ENCODE data around the gene PTRH2.
A peak's percentile ranks its signal among the peaks of the same experiment; 100 is the strongest.
"Not testable (repeated sequence)": the region's sequence is repeated elsewhere in the genome, so short reads cannot be mapped to it uniquely, and the experiment has no call there.

PTRH2 gene

DNA sequence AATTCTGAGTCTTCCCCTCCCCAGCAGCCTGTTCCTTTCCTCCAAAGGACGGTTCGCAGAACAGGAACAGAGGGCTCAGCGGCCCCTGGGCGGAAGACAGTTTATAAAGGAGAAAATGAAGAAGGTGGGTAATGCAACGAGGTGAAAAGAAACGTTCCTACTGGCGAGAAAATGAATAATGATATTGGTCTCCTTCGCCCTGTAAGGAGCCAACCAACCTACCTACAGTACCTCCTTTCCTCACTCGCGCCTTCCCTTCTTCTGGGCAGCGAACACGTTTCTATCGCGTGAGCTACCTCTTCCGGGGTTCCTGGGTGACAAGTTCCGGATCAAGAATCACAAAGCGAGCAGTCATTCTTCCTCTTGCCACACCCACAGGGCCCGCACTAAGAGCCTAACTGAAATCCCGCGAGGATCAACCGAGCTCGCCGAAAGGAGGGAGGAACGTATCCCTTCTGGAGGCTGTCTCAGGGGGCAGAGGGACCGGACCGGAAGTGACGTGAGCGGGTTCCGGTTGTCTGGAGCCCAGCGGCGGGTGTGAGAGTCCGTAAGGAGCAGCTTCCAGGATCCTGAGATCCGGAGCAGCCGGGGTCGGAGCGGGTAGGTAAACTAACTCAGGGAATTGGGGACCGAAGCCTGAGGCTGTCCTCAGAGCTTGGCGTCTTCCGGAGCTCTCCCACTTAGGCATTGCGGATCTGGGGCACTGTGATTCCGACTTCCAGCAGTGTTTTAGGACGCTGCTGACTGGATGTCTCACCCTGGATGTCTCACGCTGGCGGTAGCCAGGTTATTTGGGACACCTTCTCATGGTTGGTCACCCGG, at the start of gene PTRH2, which contains the start of gene VMP1:
PTRH2 (minus strand) TSS at position 282 of the 822 bp plus-strand sequence. CDS start 9,452 bp downstream, outside the sequence.
VMP1 (plus strand) TSS at position 506 of the 822 bp plus-strand sequence. CDS start 23,793 bp downstream, outside the sequence.
- Histone ChIP-seq H3K36me3 (ENCODE audit: insufficient read depth, low read length) (0 out of 2 replicates have a peak, but pooled peaks cover 2% of the 10 kb centered on the region), H3K4me1 (ENCODE audit: insufficient read depth, low read length) (peaks cover 9% of the 10 kb centered on the region), H3K9me3 (ENCODE audit: control insufficient read depth, insufficient read depth, low read length) (no peaks in the 10 kb centered on the region), H3K9ac (ENCODE audit: low read depth, low read length) (peak within 1 kb of the TSS; percentile 94)

DNA sequence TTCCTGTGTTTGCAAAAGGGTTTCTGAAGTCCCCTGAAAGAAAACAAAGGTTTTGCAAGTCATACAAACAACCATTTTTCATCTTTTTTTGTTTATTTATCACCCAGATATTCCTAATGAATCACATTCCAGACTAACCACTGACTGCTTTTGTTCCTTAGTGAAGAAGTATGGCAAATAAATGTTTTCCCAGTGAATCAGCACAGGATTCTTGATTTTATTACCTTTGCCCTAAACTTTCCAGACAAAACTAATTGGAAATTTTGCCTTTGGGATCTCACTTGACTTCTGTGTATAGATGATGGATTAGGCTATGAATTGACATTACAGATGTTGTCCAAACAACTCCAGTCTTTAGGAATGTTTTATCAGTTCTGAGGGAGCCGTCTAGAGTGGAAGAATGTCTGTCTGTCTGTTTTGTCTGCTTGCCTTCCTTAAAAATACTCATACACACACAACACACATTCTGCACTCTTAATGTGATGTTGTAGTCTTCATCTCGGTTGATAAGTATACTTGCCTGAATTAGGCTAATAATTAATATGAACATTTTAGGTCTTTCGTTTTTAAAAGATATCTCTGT, 49.1 kb upstream of the PTRH2 start:
- Histone ChIP-seq H3K9ac (ENCODE audit: low read depth, low read length) (no peak overlapping the region), H3K9me3 (ENCODE audit: control insufficient read depth, insufficient read depth, low read length) (no peaks in the 10 kb centered on the region), H3K4me1 (ENCODE audit: insufficient read depth, low read length) (peaks cover 29% of the 10 kb centered on the region), H3K36me3 (ENCODE audit: insufficient read depth, low read length) (no peaks in the 10 kb centered on the region)

DNA sequence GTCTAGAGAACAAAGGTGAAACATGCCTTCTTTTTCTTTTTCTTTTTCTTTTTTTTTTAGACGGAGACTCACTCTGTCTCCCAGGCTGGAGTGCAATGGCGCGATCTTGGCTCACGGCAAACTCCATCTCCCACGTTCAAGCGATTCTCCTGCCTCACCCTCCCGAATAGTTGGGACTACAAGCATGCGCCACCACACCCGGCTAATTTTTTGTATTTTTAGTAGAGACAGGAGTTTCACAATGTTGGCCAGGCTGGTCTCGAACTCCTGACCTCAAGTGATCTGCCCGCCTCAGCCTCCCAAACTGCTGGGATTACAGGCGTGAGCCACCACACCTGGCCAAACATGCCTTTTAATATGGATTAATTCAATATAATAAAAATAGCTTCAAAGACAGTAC, 47.8 kb upstream of the PTRH2 start:
- peaks cover 26% of the 10 kb centered on the region for H3K4me1 ChIP-seq (ENCODE audit: insufficient read depth, low read length)
- H3K36me3 ChIP-seq (ENCODE audit: insufficient read depth, low read length); H3K9ac ChIP-seq (ENCODE audit: low read depth, low read length); H3K9me3 ChIP-seq (ENCODE audit: control insufficient read depth, insufficient read depth, low read length): not testable (repeated sequence)

DNA sequence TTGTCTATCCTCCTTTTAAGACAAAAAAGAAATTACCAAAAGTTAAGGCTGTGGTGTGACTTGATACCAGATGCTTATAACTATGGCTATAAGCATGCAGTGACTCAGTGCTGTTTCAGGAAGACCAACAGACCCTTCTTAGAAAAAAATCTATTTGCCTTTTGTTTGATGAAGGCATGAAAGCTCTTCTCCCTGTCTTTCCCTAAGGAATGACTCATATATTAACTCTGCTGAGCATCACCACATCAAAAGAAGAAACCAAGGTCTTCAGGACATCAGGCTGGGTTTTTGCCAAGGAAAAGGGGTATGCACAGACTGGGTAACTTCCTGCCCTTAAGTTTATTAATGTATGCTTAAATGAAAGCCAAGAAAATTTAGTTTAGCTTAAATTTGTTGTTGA, 47.3 kb upstream of the PTRH2 start:
- H3K9me3 ChIP-seq (ENCODE audit: control insufficient read depth, insufficient read depth, low read length) = no peaks in the 10 kb centered on the region
- H3K36me3 ChIP-seq (ENCODE audit: insufficient read depth, low read length) = no peaks in the 10 kb centered on the region
- peaks cover 26% of the 10 kb centered on the region for H3K4me1 ChIP-seq (ENCODE audit: insufficient read depth, low read length)
- H3K9ac ChIP-seq (ENCODE audit: low read depth, low read length) = no peak overlapping the region

DNA sequence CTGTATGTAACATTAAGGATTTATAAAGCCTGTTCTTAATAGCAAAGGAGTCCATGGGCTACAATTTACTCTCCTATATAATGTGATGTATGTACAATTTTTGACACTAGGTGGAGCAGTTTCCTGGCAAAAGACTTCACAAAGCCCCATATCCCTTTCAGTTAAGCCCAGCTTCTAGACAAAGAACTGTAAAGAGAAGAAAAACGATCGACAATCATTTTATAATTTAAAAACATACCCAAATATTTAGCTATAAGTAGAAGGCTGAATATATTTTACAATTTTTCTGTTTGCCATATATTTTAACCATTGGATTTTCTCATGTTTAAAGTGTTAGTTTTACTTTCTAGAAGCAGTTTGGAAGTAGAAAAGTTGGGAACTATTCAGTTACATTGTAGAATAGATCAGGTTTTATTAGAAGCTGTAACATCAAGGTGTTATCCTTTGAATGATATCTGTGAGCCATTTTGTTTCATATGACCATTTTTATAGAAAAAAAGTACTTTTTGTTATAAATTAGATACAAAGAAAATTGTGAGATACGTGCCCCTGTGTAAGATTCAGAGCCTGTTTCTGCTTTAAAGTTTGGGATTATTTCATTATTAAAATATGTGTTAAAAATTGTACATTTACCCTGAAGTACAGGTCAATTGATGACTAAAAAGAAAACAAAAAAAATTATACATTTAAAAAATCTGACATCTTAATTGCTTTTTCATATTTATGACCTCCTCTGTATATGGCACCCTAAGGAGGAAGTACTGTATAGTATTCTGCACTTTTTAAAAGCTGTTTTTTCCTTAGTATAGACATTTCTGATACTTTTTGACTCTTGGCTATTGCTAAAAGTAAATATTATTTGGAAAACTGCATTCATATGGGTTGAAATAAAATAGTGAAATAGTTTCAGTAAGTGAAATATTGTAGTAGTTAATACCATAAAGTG, 46.6 kb upstream of the PTRH2 start:
- no peak overlapping the region for H3K9ac ChIP-seq (ENCODE audit: low read depth, low read length)
- H3K4me1 ChIP-seq (ENCODE audit: insufficient read depth, low read length) = peaks cover 26% of the 10 kb centered on the region
- H3K36me3 ChIP-seq (ENCODE audit: insufficient read depth, low read length) = no peaks in the 10 kb centered on the region
- H3K9me3 ChIP-seq (ENCODE audit: control insufficient read depth, insufficient read depth, low read length) = no peaks in the 10 kb centered on the region

DNA sequence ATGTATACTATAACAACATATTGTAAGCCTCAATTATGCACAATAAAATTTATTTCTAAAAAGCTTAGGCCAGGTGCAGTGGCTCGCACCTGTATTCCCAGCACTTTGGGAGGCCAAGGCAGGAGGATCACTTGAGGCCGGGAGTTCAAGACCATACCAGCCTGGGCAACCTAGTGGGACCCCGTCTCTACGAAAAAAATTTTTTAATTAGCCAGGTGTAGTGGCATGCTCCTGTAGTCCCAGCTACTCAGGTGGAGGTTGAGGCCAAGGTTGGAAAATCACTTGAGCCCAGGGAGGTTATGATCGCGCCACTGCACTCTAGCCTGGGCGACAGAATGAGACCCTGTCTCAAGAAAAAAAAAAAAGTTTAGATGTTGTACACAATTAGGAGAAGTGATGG, 45.7 kb upstream of the PTRH2 start:
- Histone ChIP-seq H3K9ac (ENCODE audit: low read depth, low read length) (no peak overlapping the region), H3K36me3 (ENCODE audit: insufficient read depth, low read length) (no peaks in the 10 kb centered on the region), H3K9me3 (ENCODE audit: control insufficient read depth, insufficient read depth, low read length) (no peaks in the 10 kb centered on the region), H3K4me1 (ENCODE audit: insufficient read depth, low read length) (peaks cover 26% of the 10 kb centered on the region)

DNA sequence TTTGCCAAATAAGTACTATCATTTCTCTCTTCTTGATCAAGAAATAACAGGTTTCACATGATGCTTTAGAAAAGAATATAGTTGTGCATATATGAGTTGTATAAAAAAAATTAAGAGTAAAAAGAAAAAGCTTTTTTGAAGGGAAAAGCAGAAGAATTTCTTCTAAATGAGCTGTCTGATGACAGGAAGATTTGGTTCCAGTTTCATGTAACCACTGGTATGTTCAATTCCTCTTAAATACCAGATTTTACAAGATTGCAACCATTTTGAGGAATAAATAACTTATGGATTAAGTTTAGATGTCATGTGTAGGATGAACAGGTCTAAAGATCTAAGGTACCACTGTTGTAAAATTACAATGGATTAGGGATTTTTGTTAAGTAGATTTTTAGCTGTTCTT, 45.2 kb upstream of the PTRH2 start:
- no peaks in the 10 kb centered on the region for H3K36me3 ChIP-seq (ENCODE audit: insufficient read depth, low read length)
- no peaks in the 10 kb centered on the region for H3K9me3 ChIP-seq (ENCODE audit: control insufficient read depth, insufficient read depth, low read length)
- peaks cover 26% of the 10 kb centered on the region for H3K4me1 ChIP-seq (ENCODE audit: insufficient read depth, low read length)
- no peak overlapping the region for H3K9ac ChIP-seq (ENCODE audit: low read depth, low read length)

DNA sequence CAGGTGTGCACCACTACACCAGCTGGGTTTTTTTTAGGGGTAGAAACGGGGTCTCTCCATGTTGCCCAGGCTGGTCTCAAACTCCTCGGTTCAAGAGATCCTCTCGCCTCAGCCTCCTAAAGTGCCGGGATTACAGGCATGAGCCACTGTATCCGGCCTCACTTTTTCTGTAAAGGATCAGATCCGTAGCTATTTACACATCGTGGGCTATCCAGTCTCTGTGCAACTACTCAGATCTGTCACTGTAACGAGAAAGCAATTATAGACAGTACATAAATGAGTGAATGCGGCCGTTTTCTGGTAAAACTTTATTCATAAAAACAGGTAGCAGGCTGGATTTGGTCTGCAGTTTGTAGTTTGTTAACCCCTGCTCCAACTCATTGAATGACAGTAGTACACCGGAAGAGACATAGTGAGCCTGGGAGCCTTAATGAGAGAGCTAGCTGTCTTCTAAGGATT, 44.8 kb upstream of the PTRH2 start:
- H3K9me3 ChIP-seq (ENCODE audit: control insufficient read depth, insufficient read depth, low read length) = no peaks in the 10 kb centered on the region
- H3K4me1 ChIP-seq (ENCODE audit: insufficient read depth, low read length) = peaks cover 26% of the 10 kb centered on the region

DNA sequence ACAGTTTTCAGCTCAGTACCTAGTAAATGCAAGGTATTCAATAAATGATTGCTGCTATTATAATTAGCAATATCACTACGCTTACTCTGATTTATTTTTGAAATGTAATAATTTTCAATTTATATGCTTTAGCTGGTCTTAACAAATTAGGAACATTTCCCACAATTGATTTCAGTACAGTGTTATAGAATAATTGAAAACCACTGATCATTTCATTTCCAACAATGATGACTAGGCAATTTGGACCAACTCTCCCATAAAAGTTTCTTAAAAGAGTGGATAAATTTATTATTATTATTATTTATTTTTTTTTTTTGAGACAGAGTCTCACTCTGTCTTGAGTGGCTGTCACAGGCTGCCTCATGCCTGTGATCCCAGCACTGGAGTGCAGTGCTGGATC, 41.4 kb upstream of the PTRH2 start:
- peaks cover 3% of the 10 kb centered on the region; the same call in 1 of the 2 replicates for H3K9me3 ChIP-seq (ENCODE audit: control insufficient read depth, insufficient read depth, low read length)
- H3K4me1 ChIP-seq (ENCODE audit: insufficient read depth, low read length) = no peaks in the 10 kb centered on the region; the same call in 1 of the 2 replicates
- H3K9ac ChIP-seq (ENCODE audit: low read depth, low read length) = no peak overlapping the region
- no peaks in the 10 kb centered on the region; the same call in 1 of the 2 replicates for H3K36me3 ChIP-seq (ENCODE audit: insufficient read depth, low read length)

More for the DNA sequence above, 44.8 kb upstream of the PTRH2 start:
- Histone ChIP-seq H3K9ac (ENCODE audit: low read depth, low read length) (no peak overlapping the region), H3K36me3 (ENCODE audit: insufficient read depth, low read length) (no peaks in the 10 kb centered on the region)

DNA sequence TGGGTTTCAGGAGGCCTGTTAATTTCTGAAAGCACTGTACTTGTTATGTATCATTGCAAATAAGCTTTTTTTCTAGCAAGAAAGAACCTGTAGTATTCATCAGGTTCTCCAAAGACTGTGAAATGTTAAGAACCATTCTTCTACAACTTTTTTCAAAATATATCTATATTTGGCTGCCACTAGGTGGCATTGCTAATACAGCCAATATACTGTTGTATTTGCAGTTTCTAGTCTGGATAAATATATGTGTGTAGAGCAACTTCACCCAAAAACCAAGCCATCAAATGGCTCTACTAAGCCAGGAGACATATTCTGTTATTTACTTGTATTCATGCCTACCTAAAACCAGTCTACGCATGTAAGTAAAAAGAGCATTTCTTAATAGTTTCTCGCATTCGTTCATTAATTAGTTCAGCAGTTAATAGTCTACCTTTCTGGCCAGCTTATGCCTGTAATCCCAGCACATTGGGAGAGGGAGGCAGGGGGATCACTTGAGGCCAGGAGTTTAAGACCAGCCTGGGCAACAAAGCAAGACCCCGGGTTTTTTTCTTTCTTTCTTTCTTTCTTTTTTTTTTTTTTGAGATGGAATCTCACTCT, 39.7 kb upstream of the PTRH2 start:
- peaks cover 5% of the 10 kb centered on the region; the same call in 1 of the 2 replicates for H3K9me3 ChIP-seq (ENCODE audit: control insufficient read depth, insufficient read depth, low read length)
- no peaks in the 10 kb centered on the region; the same call in 1 of the 2 replicates for H3K4me1 ChIP-seq (ENCODE audit: insufficient read depth, low read length)
- H3K36me3 ChIP-seq (ENCODE audit: insufficient read depth, low read length) = peaks cover 2% of the 10 kb centered on the region
- no peak overlapping the region for H3K9ac ChIP-seq (ENCODE audit: low read depth, low read length)

DNA sequence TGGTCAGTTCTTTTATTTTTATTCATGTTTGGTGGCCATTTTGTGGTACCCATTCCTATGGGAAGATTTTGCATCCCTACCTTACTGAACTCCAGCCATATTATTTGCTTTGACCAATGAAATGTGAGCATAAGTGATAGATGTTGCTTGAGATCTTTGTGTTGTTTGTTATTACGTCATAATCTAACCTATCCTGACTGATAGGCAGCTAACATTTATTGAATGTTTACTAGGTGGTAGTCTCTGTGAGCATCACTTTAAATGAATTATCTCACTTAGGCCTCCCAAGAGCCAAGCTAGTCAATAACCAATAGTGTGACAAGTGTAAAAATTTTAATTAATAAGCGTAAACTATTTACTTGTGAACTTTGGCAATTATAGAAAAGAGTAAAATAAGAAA, 37.8 kb upstream of the PTRH2 start:
- no peaks in the 10 kb centered on the region; the same call in 1 of the 2 replicates for H3K4me1 ChIP-seq (ENCODE audit: insufficient read depth, low read length)
- H3K9me3 ChIP-seq (ENCODE audit: control insufficient read depth, insufficient read depth, low read length) = peaks cover 5% of the 10 kb centered on the region; the same call in 1 of the 2 replicates
- H3K36me3 ChIP-seq (ENCODE audit: insufficient read depth, low read length) = peaks cover 8% of the 10 kb centered on the region
- H3K9ac ChIP-seq (ENCODE audit: low read depth, low read length) = no peak overlapping the region

DNA sequence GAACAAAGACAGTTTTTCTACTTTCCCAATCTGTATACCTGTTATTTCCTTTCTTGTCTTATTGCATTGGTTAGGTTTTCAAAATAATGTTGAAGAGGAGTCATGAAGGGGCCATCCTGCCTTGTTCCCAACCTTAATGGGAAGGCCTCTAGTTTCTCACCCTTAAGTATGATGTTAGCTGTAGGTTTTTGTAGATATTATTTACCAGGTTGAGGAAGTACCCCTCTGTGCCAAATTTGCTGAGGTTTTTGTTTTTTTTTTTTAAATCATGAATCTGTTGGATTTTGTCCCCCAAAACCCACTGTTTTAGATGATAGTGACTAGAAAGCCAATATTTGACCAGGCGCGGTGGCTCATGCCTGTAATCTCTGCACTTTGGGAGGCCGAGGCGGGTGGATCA, 36.6 kb upstream of the PTRH2 start:
- Histone ChIP-seq H3K9ac (ENCODE audit: low read depth, low read length) (no peak overlapping the region), H3K4me1 (ENCODE audit: insufficient read depth, low read length) (no peaks in the 10 kb centered on the region; the same call in 1 of the 2 replicates), H3K9me3 (ENCODE audit: control insufficient read depth, insufficient read depth, low read length) (peaks cover 5% of the 10 kb centered on the region; the same call in 1 of the 2 replicates), H3K36me3 (ENCODE audit: insufficient read depth, low read length) (peaks cover 8% of the 10 kb centered on the region)

DNA sequence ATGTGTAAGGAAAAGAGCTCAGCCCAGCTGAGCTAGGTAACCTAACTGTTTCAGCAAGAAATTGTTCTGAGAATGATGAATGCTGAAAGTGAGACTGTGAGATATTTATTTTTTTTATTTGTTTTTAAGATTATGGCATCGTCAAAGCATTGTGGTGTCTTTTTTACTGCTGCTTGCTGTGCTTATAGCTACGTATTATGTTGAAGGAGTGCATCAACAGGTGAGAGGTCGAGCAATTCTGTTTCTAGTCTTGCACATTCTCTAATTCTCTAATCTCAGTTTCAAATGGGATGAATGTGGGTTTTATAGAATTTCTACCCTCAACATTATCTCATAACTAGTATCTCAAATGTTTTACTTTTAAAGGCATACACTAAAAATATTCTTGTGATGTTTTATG, 30.1 kb upstream of the PTRH2 start:
- H3K4me1 ChIP-seq (ENCODE audit: insufficient read depth, low read length) = no peaks in the 10 kb centered on the region
- H3K9ac ChIP-seq (ENCODE audit: low read depth, low read length) = no peak overlapping the region
- peaks cover 12% of the 10 kb centered on the region for H3K36me3 ChIP-seq (ENCODE audit: insufficient read depth, low read length)
- 0 out of 2 replicates have a peak, but pooled peaks cover 2% of the 10 kb centered on the region for H3K9me3 ChIP-seq (ENCODE audit: control insufficient read depth, insufficient read depth, low read length)
